Caki2 (cell line): ENCODE measurements around the gene ARHGAP19. TPM values are rescaled to one million over a fixed set of nuclear protein-coding genes. Genes with fewer than 3 reads are reported as not detected.
A peak's percentile ranks its signal among the peaks of the same experiment; 100 is the strongest.

Experiments used
- DNase-seq: peaks from one replicate; pipeline ENCODE4 v3.0.0-alpha.2; 2015; ENCODE audit warnings: low read depth
- in situ Hi-C: cut with HindIII; loops from 2 replicates; pipeline ENCODE4 v1.10.0; 2016; ENCODE audit warnings: low sequenced_read_pairs, low pct_unique_long_range_greater_than_20kb, mixed read lengths
- total RNA-seq: library from RNA; depleted of rRNA; stranded (reverse); fragments of >200 nt; shearing (Covaris generic); gene quantifications from 2 replicates; pipeline ENCODE4 v1.2.3, GENCODE V29; 2014; ENCODE audit warnings: low replicate concordance; rRNA removed

Gene ARHGAP19
- 1.7 and 4.5 TPM in 2 replicates for total RNA-seq

- in situ Hi-C loops, result no loop called here
- peak; percentile 99 for DNase-seq
Measured at GRCh38 chr10:97292097-97292861, at the start of gene ARHGAP19. Gene ARHGAP19 (minus strand): TSS chr10:97292637. CDS start chr10:97292627, 10 bp downstream.

- no peak for DNase-seq
- in situ Hi-C loops, result no loop called here
Measured at GRCh38 chr10:97341416-97341815, 49.0 kb upstream of the ARHGAP19 start.

GRCh38 chr10:97338041-97338440, 45.6 kb upstream of the ARHGAP19 start:
- DNase-seq, result no peak
- in situ Hi-C loops, result no loop called here

- DNase-seq, result no peak
Measured at GRCh38 chr10:97336942-97337831, 44.8 kb upstream of the ARHGAP19 start.

GRCh38 chr10:97336446-97336845, 44.0 kb upstream of the ARHGAP19 start:
- in situ Hi-C loops, result no loop called here
- no peak for DNase-seq

More at GRCh38 chr10:97336942-97337831, 44.8 kb upstream of the ARHGAP19 start:
- in situ Hi-C loops, result no loop called here

GRCh38 chr10:97336006-97336405, 43.6 kb upstream of the ARHGAP19 start:
- in situ Hi-C loops, result no loop called here
- DNase-seq, result no peak

GRCh38 chr10:97335188-97335619, 42.8 kb upstream of the ARHGAP19 start:
- in situ Hi-C loops, result no loop called here
- no peak for DNase-seq

GRCh38 chr10:97334370-97335175, 42.1 kb upstream of the ARHGAP19 start, which contains the start of gene FRAT2:
Gene FRAT2 (minus strand): TSS chr10:97334729. CDS start chr10:97334572, 157 bp downstream.
- in situ Hi-C loops, result no loop called here
- DNase-seq, result peak; percentile 86

- in situ Hi-C loops, result no loop called here
- peak; percentile 40 for DNase-seq
Measured at GRCh38 chr10:97333601-97334369, 41.3 kb upstream of the ARHGAP19 start.

- in situ Hi-C loops, result no loop called here
Measured at GRCh38 chr10:97333351-97333600, 40.8 kb upstream of the ARHGAP19 start.

GRCh38 chr10:97332591-97333350, 40.3 kb upstream of the ARHGAP19 start:
- no peak for DNase-seq
- in situ Hi-C loops, result no loop called here

More at GRCh38 chr10:97333351-97333600, 40.8 kb upstream of the ARHGAP19 start:
- no peak for DNase-seq

GRCh38 chr10:97331153-97331703, 38.8 kb upstream of the ARHGAP19 start:
- DNase-seq, result no peak
- in situ Hi-C loops, result no loop called here

GRCh38 chr10:97329766-97330165, 37.3 kb upstream of the ARHGAP19 start:
- in situ Hi-C loops, result no loop called here
- DNase-seq, result no peak

GRCh38 chr10:97328646-97329453, 36.4 kb upstream of the ARHGAP19 start:
- no peak for DNase-seq
- in situ Hi-C loops, result no loop called here

GRCh38 chr10:97327348-97328294, 35.2 kb upstream of the ARHGAP19 start:
- in situ Hi-C loops, result no loop called here
- DNase-seq, result no peak
